SKM-1 treated with dmso at 0.1 percent for 144 hours (cell line): Measurements from ENCODE around the gene RBM15.

Experiments used
- DNase-seq: peaks from one replicate; lab custom pipeline; 2025; ENCODE audit not compliant: unreplicated experiment; lab: John Stamatoyannopoulos, UW

Gene RBM15

DNA sequence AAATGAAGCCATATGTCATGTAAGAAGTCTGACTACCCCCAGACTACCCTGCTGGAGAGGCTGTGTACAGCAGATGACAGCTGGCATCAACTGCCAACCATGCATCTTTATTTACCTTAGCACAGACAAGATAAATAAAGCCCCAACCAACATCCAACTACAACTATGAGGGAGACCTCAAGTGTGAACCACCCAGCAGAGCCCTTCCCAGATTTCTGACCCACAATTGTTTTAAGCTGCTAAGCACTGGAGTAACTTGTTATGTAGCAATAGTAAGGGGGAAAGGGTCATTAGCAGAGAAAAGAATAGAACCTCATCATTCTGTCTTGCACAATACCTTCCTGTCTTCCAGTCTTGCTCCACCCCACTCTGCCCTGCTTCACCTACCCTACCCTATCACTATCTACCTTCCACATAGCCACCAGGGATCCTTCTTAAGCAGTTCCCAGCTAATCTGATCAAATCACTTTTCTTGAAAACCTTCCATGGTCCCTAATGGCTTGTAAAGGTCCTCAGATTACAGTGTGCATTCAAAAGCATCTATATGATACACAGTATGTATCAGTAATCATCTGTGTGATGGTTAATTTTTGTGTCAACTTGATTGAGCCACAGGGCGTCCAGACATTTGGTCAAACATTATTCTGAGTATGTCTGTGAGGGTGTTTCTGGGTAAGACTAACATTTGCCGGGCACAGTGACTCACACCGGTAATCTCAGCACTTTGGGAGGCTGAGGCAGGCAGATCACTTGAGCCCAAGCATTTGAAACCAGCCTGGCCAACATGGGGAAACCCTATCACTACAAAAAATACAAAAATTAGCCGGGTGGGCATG is 19.6 kb upstream of the RBM15 start:
- peak; percentile 84 for DNase-seq

DNA sequence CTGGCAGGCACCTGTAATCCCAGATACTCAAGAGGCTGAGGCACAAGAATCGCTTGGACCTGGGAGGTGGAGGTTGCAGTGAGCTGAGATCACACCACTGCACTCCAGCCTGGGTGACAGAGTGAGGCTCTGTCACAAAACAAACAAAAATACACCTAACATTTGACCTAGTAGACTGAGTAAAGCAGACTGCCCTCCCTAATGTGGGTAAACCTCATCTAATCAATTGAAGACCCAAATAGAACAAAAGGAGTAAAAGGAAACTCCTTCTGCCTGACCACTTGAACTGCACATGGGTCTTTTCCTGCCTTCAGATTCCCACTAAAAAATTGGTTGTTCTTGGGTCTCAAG is 19.0 kb upstream of the RBM15 start:
- no peak for DNase-seq

DNA sequence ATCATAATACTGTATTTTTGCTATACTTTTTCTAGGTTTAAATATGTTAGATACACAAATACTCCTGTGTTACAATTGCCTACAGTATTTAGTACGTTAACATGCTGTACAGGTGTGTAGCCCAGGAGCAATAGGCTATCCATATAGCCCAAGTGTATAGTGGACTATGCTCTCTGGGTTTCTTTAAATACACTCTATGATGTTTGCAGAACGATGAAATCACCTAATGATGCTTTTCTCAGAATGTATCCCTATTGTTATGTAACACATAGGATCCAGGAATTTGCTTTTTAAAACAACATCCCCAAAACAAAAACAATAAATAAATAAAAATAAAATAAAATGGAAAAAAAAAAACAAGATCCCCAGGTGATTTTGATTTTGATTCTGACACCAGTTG is 18.1 kb upstream of the RBM15 start:
- no peak for DNase-seq

GRCh38 chr1:110321846-110322245 is 17.3 kb upstream of the RBM15 start:
- no peak for DNase-seq

GRCh38 chr1:110324667-110325066 is 14.5 kb upstream of the RBM15 start:
- DNase-seq = no peak

GRCh38 chr1:110326826-110327225 is 12.4 kb upstream of the RBM15 start:
- DNase-seq = no peak

DNA sequence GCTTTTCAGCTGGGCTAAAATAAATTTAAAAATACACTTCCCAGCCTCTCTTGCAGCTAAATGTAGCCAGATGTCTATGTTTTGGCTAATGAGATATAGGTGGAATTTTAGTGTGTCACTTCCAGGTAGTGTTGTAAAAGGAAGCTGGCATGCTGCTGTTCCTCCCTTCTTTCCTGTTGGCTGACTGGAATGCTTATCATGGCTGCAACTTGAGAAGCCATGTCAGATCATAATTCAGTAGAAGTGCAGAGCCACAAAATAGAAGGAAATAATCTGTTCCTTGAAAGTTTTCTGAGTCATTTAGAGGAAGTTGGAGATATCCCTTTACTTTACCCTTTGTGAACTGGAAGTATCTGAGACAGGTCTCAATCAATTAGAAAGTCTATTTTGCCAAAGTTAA is 10.9 kb upstream of the RBM15 start:
- no peak for DNase-seq

- no peak for DNase-seq
Observed at GRCh38 chr1:110328700-110329099, 10.5 kb upstream of the RBM15 start.

DNA sequence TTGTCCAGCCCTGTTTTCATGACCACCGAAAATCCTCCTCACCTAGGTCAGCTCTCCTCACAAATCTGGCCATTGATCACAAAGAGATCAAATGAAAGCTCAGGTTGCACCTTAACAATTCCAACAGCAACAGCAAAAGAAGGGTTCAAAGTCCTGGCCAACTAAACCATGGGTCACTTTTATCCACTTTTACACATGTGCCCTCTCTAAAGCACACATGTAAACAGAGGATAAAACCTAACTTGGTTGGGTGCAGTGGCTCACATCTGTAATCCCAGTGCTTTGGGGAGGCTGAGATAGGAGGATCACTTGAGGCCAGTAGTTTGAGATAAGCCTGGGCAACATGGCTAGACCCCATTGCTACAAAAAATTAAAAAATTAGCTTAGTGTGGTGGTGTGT is 3.9 kb upstream of the RBM15 start:
- no peak for DNase-seq

GRCh38 chr1:110336300-110337039 is 2.7 kb upstream of the RBM15 start:
- DNase-seq = no peak

DNA sequence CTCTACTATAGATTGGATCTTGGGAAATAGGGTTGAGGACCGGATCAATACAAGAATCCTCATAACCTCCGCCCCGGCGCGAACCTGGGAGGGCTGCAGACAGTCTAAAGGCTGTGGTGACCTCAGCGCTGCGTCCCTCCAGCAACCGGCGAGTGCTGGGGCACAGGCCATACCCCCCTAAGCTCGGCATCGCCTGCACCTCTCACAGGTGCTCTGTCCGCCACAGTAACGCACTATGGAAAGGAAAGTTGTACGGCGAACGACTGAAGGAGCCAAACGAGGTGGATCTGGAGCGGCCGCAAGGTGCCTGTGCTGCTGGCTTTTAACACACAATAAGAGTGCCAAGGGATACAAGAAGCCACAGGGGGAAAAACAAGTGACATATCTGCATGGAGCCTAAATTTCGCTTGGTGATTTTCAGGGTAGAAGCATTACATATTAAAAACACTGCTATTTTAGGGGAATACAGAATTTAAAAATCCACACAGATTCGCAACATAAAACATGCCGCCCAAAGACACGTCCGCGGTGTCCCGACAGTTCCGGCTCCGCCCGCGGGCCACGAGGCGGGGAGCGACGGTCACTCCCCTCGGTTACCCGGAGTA is 1.4 kb upstream of the RBM15 start:
- no peak for DNase-seq

- DNase-seq = peak; percentile 96
Observed at GRCh38 chr1:110338309-110338885, 780 bp upstream of the RBM15 start.

DNA sequence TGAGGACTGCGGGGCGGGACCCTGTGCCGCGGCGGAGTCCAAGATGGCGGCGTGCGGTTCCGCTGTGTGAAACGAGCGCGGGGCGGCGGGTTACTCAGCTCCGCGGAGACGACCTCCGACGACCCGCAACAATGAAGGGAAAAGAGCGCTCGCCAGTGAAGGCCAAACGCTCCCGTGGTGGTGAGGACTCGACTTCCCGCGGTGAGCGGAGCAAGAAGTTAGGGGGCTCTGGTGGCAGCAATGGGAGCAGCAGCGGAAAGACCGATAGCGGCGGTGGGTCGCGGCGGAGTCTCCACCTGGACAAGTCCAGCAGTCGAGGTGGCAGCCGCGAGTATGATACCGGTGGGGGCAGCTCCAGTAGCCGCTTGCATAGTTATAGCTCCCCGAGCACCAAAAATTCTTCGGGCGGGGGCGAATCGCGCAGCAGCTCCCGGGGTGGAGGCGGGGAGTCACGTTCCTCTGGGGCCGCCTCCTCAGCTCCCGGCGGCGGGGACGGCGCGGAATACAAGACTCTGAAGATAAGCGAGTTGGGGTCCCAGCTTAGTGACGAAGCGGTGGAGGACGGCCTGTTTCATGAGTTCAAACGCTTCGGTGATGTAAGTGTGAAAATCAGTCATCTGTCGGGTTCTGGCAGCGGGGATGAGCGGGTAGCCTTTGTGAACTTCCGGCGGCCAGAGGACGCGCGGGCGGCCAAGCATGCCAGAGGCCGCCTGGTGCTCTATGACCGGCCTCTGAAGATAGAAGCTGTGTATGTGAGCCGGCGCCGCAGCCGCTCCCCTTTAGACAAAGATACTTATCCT is 430 bp downstream of the RBM15 start:
- no peak for DNase-seq

GRCh38 chr1:110340207-110340468 is 961 bp downstream of the RBM15 start:
- no peak for DNase-seq

- DNase-seq = no peak
Observed at GRCh38 chr1:110341146-110341871, 2.1 kb downstream of the RBM15 start.

- no peak for DNase-seq
Observed at GRCh38 chr1:110341872-110342331, 2.7 kb downstream of the RBM15 start.

DNA sequence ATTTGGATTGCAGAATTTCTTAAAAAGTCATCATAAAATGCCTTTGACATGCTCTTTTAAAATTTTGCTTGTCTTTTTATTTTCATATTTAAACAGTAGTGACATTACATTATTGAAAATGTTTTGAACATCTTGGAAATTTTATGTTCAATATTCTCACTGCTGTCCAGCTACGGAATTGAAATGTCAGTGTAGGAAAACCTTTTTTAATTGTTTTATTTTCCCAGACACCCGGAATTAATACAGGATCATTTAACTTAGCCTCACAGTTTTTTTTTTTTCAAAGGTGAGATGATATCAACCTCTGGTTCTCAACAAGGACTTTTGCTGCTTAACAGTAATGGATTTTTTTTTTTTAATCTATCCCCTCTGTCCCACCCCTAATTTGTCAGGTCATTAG is 4.1 kb downstream of the RBM15 start:
- no peak for DNase-seq

GRCh38 chr1:110344152-110344551 is 5.0 kb downstream of the RBM15 start:
- DNase-seq = no peak

DNA sequence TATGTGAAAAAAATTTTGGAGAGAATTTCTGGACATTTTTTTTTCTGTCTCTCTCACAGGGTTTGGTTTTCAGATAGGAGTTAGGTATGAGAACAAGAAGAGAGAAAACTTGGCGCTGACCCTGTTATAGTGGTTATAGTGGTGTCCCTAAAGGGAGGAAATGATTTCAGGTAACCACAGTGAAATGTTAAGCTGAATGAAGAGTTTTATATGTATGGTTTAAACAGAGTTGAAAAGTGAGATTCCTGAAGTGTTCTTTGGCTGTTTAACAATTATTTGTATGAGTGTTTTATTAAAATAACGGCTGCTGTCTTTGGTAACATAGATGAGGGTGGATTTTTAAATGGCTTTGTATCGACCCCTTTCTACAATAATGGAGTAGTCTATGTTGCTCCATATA is 6.3 kb downstream of the RBM15 start:
- DNase-seq = no peak

DNA sequence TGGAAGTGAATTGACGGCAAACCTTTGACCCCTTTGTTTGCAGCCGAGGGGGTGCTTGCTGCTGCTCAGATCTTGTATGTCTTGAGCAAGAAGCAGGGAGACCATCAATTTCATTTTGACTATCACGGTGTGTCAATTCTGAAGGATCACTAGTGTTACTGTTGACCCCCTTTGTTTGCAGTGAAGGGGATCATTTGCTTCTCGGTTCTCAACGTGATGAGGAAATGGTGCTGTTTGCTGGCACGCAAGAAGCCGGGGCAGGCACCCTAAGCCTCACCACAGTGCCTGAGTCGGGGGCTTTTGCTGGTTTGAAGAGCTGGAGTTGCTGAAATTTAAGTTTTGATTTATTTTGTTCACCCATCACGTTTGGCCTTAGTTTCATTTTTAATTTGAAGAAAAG is 7.5 kb downstream of the RBM15 start:
- DNase-seq = no peak
